ENCODE results near the gene ASB16.
A peak's percentile ranks its signal among the peaks of the same experiment; 100 is the strongest.

ASB16 gene

GRCh38 chr17:44190481-44190880 is 20.0 kb downstream of the ASB16 start:
- DNase-seq: no peak

GRCh38 chr17:44191369-44191768 is 20.9 kb downstream of the ASB16 start:
- DNase-seq: no peak

- DNase-seq: no peak
Observed at GRCh38 chr17:44191941-44192496, 21.5 kb downstream of the ASB16 start.

- no peak for DNase-seq
Observed at GRCh38 chr17:44192750-44193149, 22.2 kb downstream of the ASB16 start.

GRCh38 chr17:44193326-44194084 is 23.0 kb downstream of the ASB16 start:
- DNase-seq: no peak

GRCh38 chr17:44197107-44197506 is 26.6 kb downstream of the ASB16 start:
- DNase-seq: no peak

GRCh38 chr17:44197980-44198720 is 27.6 kb downstream of the ASB16 start:
- DNase-seq: peak in 3 of 5 donors; percentile 31 to 76 (median 45)

- DNase-seq: peak; percentile 26 to 62 (median 50)
Observed at GRCh38 chr17:44198721-44199552, 28.4 kb downstream of the ASB16 start.

- peak; percentile 100 for DNase-seq
Observed at GRCh38 chr17:44199553-44200477, 29.3 kb downstream of the ASB16 start, which contains the start of gene ATXN7L3. TSS of gene ATXN7L3 (minus strand) at chr17:44199884. CDS start at chr17:44198070, 1,814 bp downstream.

- DNase-seq: no peak
Observed at GRCh38 chr17:44200478-44201155, 30.1 kb downstream of the ASB16 start.

- no peak for DNase-seq
Observed at GRCh38 chr17:44202756-44203155, 32.3 kb downstream of the ASB16 start.

- peak in 3 of 5 donors; percentile 10 to 66 (median 38) for DNase-seq
Observed at GRCh38 chr17:44203731-44204440, 33.4 kb downstream of the ASB16 start.

- DNase-seq: no peak
Observed at GRCh38 chr17:44204441-44204882, 34.0 kb downstream of the ASB16 start.

- DNase-seq: no peak
Observed at GRCh38 chr17:44205962-44206824, 35.7 kb downstream of the ASB16 start.

GRCh38 chr17:44206825-44207155 is 36.3 kb downstream of the ASB16 start:
- no peak for DNase-seq

GRCh38 chr17:44207319-44207718 is 36.8 kb downstream of the ASB16 start:
- DNase-seq: no peak

- DNase-seq: no peak
Observed at GRCh38 chr17:44207743-44208142, 37.2 kb downstream of the ASB16 start.

GRCh38 chr17:44209786-44210341 is 39.4 kb downstream of the ASB16 start:
- peak in 1 of 5 donors; percentile 50 for DNase-seq

Data from T-helper 1 cell (primary cell).